BJ (cell line): ENCODE data around the gene KCNE3. TPM values are rescaled to one million over a fixed set of nuclear protein-coding genes. Genes with fewer than 3 reads are reported as not detected.

ENCODE experiments used
- CTCF ChIA-PET: fragments of 350-600 bp; formaldehyde crosslinking; extraction: SDS; loops from one replicate; lab custom pipeline; 2021; ENCODE audit warnings: antibody characterized with exemption, inconsistent platforms; lab: Yijun Ruan, JAX
- POLR2A ChIA-PET: fragments of 300-600 bp; sonication (Branson Sonifier 250); formaldehyde crosslinking; extraction: SDS; loops from one replicate; lab custom pipeline; 2021; ENCODE audit warnings: antibody characterized with exemption; lab: Charles Lee
- DNase-seq: peaks from one replicate; pipeline ENCODE4 v3.0.0-alpha.2; 2011; ENCODE audit warnings: low read depth
- H3K27me3 ChIP-seq: 2 replicates; pipeline ENCODE4 v1.6.0; 2011; ENCODE audit warnings: low read length; ENCODE audit not compliant: control insufficient read depth, insufficient read depth
- H3K36me3 ChIP-seq: 2 replicates; pipeline ENCODE4 v1.5.1; 2011; ENCODE audit warnings: low read length; ENCODE audit not compliant: control insufficient read depth, insufficient read depth
- H3K4me3 ChIP-seq: 2 replicates; pipeline ENCODE4 v1.5.1; 2011; ENCODE audit warnings: low read depth, mild to moderate bottlenecking, control low read depth, low read length
- CTCF ChIP-seq: IDR thresholded peaks from 2 replicates; pipeline ENCODE4 v1.5.1; 2011; ENCODE audit warnings: low read depth, mild to moderate bottlenecking, control low read depth, inconsistent platforms, low read length, moderate library complexity; ENCODE audit not compliant: insufficient read depth
- polyA plus RNA-seq: library from polyadenylated mRNA; depleted of rRNA; stranded (reverse); fragments of >200 nt; gene quantifications from 2 replicates; pipeline ENCODE4 v1.2.3, GENCODE V29; 2011

The KCNE3 gene
- polyA plus RNA-seq, 1 experiment, result 0.94 TPM

- no peak for TF ChIP-seq CTCF
- no peak overlapping the region for H3K4me3 ChIP-seq
- ChIA-PET CTCF (no interaction called here), POLR2A (no interaction called here)
- H3K36me3 ChIP-seq, result no peaks in the 10 kb centered on the region
- DNase-seq, result no peak
- no peaks in the 10 kb centered on the region for H3K27me3 ChIP-seq
Observed at GRCh38 chr11:74504100-74504691, 36.8 kb upstream of the KCNE3 start.

- no peaks in the 10 kb centered on the region for H3K36me3 ChIP-seq
- ChIA-PET POLR2A (interaction anchor here (0.6 kb wide), 1 partner anchor 196 kb away, joined by 15 read pairs; no protein-coding TSS in a partner anchor), CTCF (no interaction called here)
- no peak for DNase-seq
- no peak for TF ChIP-seq CTCF
- no peaks in the 10 kb centered on the region for H3K27me3 ChIP-seq
- no peak overlapping the region for H3K4me3 ChIP-seq
Observed at GRCh38 chr11:74494916-74495315, 27.6 kb upstream of the KCNE3 start.

GRCh38 chr11:74493791-74494630 is 26.7 kb upstream of the KCNE3 start:
- TF ChIP-seq CTCF, result no peak
- ChIA-PET CTCF (interaction anchor here (1.3 to 1.5 kb wide), 3 partner anchors 45 to 246 kb away, joined by 4 to 5 read pairs (median 4); no protein-coding TSS in a partner anchor), POLR2A (interaction anchor here (0.6 to 1.1 kb wide), 4 partner anchors 19 to 256 kb away, joined by 3 to 15 read pairs (median 3); no protein-coding TSS in a partner anchor)
- no peak for DNase-seq
- Histone ChIP-seq H3K27me3 (no peaks in the 10 kb centered on the region), H3K36me3 (no peaks in the 10 kb centered on the region), H3K4me3 (peak overlapping the region; percentile 64)

- Histone ChIP-seq H3K36me3 (no peaks in the 10 kb centered on the region), H3K4me3 (peak within 1 kb of the TSS; percentile 64), H3K27me3 (no peaks in the 10 kb centered on the region)
- ChIA-PET CTCF (interaction anchor here (1.0 to 1.5 kb wide), 5 partner anchors 40 to 246 kb away, joined by 3 to 6 read pairs (median 4); no protein-coding TSS in a partner anchor), POLR2A (interaction anchor here (0.7 to 1.1 kb wide), 2 partner anchors 40 to 485 kb away, joined by 3 to 15 read pairs; no protein-coding TSS in a partner anchor)
- no peak for TF ChIP-seq CTCF
- peak; percentile 87 for DNase-seq
Observed at GRCh38 chr11:74492974-74493790, 25.8 kb upstream of the KCNE3 start, which contains the start of gene LIPT2. Gene LIPT2, minus strand, starts transcription at chr11:74493724. Its CDS starts 21 bp downstream, at chr11:74493703.
